ENCODE data around the gene CFAP126. TPM values are rescaled to one million over a fixed set of nuclear protein-coding genes. Genes with fewer than 3 reads are reported as not detected.
"Not testable (repeated sequence)": the region's sequence is repeated elsewhere in the genome, so short reads cannot be mapped to it uniquely, and the experiment has no call there.

Gene CFAP126, protein sequence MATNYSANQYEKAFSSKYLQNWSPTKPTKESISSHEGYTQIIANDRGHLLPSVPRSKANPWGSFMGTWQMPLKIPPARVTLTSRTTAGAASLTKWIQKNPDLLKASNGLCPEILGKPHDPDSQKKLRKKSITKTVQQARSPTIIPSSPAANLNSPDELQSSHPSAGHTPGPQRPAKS
- not detected for total RNA-seq

DNA sequence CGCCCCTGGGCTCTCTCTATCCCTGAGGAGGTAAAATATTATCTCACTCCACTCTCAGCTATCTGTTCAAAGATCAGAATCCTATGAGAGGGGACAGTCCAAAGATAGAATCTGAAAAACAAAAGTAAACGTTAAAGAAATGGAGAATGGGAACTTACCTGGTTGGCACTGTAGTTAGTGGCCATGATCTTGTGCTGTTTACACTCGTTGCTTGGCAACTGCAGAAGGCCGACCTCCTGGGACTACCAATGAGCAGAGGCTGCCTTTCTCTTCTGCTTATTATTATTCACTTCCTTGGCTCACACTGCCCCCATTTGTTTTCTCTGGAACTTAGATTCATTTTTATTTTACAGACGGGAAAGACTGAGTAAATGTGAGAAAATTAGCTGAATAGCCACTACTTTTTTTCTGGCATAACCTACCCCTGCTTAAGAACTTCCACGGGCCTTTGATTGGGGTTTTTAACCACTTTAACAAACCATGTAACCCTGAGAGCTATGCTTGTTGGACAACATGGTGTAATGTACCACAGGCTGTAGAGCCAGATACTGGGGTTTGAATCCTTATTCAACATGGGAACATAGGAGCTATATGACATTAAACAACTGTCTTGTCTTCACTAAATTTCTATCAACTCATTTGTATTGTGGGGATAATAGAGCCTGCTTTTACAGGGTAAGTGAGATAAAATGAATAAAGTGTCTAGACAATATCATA is at the start of gene CFAP126:
CFAP126 (minus strand) TSS at position 193 of the 717 bp plus-strand sequence; CDS start at position 185, 8 bp downstream.
- peak; percentile 24 for DNase-seq

DNA sequence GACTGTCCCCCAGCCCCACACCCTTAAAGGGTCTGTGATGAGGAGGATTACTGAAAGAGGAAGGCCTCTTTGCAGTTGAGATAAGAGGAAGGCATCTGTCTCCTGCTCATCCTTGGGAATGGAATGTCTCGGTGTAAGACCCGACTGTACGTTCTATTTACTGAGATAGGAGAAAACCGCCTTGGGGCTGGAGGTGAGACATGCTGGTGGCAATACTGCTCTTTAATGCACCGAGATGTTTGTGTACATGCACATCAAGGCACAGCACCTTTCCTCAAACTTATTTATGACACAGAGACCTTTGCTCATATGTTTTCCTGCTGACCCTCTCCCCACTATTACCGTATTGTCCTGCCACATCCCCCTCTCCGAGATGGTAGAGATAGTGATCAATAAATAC is 45.4 kb upstream of the CFAP126 start:
- not testable (repeated sequence) for DNase-seq

DNA sequence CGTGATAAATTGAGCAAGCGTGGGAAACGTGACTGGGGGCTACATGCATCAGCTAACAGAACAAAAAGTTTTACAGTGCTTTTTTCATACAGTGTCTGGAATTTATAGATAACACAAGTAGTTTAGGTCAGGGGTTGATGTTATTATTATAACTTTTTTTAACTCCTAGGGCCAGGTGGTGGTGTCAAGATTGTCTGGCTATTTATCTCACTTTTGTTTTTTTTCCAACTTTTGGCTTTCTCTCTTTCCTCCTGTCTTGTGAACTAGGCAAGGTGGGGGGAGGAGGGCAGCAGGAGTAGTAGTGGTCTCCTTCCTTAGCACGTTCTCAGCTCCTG is 42.9 kb upstream of the CFAP126 start:
- not testable (repeated sequence) for DNase-seq

DNA sequence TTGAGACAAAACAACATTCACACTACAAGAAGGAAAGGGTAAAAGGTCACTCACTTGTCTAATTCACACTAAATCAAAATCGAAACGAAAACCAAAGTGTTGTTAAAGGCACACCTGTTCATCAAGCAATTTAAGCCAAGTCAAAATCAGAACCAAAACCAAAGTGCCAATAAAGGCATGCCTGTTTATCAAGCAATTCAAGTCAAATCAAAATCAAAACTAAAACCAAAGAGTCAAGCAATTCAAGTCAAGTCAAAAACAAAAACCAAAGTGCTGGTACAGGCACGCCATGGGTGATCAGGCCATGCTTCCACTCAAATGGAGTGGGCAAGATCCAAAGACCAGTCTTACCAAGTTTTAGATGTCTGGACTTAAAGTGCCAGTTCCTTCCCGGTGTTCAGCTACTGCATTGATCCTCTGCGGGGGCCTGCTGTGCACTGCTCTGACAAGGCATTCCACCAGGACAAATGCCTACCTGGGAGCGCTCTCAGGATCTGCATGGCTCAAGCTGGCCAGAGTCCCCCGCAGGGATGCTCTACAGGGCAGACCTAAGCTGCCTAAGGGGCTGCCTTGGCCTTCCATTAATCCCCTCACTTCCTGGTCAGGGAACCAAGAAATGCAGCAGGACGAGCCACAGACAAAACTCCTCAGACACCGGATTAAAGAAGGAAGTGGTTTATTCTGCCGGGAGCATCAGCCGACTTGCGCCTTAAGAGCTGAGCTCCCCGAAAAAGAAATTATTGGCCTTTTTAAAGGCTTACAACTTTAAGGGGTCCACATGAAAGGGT is 42.4 kb upstream of the CFAP126 start:
- DNase-seq: not testable (repeated sequence)

DNA sequence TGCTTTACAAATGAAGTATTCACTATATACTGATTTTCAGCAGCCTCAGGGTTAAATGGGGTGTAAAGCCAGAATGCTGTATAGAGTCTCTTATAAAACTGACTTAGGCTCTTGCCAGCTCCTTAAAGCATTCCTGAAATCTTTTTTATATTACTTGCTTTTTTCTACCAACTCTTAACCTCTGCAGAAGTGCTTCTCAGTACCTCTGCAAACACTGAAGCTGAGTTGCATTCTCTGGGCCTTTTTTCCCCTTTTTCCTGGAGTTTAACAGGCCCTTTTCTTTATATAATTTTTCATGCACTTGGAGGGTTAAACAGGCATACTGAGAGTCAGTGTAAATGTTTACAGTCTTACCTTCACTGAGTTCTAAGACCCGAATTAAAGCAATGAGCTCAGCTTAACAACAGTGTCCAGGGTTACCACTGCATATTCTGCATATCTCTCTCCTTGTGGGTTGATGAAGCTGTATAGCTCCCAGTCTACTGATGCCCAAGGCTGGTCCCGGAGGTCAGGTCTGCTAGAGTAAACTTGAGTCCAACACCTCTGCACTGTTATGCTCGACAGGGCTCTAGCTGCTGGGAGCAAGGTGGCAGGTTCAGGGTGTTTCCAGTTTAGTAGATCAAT is 40.9 kb upstream of the CFAP126 start:
- no peak for DNase-seq

DNA sequence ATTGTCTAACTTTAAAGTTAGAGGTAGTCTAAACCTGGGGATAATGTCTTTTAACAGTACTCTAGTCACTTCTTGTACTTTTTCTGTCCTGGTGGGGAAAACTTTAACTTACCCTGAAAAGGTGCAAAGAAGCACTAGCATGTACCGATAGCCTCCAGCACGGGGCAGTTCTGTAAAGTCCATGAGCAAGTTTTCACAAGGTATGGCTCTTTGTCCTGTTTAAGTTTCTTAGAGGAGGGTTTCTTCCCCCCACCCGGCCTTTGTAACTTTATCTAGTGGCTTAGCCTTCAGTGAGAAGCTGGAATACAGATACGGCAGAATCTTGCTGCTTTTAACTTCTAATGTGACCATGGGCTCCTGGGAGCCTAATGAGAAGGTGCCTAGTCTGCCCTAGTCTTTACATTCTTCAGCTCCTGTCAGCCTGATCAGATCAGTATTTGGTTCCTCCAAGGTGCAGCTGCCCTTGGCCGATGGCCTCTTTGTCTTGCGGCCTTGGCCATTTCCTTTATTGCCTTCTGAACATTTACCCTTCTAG is 39.8 kb upstream of the CFAP126 start:
- DNase-seq: no peak

DNA sequence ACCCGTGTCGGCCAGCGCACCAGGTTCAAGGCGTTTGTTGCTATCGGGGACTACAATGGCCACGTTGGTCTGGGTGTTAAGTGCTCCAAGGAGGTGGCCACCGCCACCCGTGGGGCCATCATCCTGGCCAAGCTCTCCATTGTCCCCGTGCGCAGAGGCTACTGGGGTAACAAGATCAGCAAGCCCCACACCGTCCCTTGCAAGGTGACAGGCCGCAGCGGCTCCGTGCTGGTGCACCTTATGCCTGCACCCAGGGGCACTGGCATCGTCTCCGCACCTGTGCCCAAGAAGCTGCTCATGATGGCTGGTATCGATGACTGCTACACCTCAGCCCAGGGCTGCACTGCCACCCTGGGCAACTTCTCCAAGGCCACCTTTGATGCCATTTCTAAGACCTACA is 38.9 kb upstream of the CFAP126 start:
- DNase-seq: not testable (repeated sequence)

DNA sequence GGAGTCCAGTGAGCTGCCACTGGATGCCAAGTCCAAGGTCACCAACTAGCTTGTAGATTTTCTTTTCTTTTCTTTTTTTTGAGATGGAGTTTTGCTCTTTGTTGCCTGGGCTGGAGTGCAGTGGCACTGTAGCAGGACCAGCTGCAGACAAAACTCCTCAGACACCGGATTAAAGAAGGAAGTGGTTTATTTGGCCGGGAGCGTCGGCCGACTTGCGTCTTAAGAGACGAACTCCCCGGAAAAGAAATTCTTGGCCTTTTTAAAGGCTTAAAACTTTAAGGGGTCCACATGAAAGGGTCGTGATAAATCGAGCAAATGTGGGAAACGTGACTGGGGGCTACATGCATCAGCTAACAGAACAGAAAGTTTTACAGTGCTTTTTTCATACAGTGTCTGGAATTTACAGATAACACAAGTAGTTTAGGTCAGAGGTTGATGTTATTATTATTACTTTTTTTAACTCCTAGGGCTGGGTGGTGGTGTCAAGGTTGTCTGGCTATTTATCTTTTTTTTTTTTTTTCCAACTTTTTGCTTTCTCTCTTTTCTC is 36.4 kb upstream of the CFAP126 start:
- no peak for DNase-seq

DNA sequence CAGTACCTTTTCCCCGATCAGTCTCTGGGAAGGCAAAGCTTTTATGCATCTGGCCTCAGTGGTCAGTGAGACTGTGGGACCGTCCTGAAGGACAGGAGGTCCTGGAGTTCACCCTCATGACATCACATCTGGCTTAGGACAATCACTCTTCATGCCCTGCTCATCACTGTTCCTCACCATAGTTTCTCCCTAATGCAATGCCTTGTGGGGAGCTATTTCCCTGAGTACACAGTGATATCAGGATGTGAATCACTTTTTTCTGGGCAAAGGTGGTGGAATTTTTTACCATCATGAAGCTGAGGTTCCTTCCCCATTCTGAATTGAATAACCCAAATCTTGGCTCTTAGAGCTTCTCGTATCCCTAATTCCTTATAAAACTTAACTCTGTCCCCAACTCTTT is 34.8 kb upstream of the CFAP126 start:
- DNase-seq: no peak

DNA sequence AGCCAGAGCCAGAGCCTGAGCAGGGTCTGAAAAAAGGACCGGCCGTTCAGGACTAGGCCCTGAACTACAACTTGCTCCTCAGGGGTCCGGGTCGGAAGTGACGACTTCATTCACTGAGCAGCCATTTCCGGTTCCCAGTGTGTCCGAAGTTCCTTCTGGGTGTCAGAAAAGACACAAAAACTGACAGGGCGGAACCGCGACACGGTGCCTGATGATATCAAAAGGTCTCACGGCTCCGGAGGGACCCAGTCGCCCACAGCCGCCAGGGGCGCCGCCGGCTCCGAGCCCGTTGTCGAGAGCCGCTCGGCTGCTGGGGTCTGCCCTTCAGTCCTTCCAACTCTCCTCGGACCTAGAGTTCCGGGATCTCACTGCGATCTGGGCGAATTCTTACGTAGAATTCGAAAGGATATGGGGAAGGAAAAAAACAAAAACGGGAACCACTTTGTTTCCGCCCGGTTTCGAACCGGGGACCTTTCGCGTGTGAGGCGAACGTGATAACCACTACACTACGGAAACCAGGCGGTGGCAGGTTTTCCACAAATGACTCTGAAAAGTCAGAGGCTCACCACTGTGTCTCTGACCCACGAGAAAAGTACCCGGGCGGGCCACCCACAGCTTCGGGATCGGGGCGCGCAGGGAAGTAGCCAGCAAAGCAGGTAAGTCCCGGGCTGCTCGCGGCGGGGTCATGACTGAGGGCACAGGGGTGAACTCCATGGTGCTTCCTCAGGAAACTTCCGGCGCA is 31.8 kb upstream of the CFAP126 start:
- DNase-seq: peak; percentile 89

DNA sequence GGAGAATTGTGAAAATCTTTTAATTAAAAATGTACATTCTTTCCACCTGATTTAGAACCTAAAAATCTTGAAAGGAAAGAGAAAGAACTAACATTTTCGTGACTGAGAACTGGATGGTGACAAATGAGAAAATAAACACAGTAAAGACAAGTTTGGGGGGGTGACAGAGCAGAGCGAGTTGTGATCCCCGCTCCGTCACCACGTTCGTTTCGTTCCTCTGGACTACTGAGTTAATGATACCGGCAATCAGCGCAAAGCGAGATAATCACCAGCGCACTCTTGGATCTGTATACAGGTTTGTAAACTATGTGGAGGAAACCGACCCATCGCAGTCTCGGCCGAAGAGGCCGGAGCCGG is 31.2 kb upstream of the CFAP126 start:
- peak; percentile 85 for DNase-seq

DNA sequence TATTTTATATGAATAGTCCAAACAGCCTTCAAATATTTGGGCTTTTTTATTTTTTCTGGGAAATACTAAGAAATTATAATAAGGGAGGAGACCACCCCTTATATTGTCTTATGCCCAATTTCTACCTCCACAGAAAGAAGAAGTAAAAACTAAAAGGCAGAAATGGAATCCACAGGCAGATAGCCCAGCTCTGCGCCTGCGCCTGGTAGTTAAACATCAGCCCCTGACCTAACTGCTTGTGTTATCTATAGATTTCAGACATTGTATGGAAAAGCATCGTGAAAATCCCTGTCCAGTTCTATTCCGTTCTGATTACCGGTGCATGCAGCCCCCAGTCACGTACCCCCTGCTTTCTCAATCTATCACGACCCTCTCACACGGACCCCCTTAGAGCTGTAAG is 29.4 kb upstream of the CFAP126 start:
- DNase-seq: not testable (repeated sequence)

DNA sequence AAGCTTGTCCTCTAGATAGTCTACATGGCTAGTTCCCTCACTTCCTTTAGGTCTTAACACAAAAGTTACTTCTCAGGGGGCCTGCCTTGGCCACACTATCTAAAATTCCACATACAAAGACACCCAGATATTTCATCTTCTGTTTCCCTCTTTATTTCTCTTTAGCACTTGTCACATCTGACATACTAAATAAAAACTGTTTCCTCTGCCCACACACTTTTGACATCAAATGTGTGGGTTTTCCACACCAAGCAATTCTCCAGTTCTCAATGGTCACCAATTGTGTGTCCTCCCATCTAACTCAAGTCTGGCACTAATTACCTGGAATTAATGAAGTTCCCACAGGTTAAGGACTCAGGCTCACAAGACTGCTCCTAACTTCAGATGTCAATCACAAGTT is 25.5 kb upstream of the CFAP126 start:
- DNase-seq: no peak

DNA sequence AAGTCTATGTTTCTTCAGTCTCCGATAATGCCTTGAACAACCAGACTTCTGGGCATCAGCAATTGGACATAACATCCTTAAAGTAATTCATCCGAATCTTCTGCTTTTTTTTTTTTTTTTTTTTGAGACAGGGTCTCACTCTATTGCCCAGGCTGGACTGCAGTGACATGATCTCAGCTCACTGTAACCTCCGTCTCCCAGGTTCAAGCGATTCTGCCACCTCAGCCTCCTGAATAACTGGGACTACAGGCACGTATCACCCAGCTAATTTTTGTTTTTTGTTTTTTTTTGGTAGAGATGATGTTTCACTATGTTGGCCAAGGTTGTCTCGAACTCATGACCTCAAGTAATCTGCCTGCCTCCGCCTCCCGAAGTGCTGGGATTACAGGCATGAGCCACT is 23.9 kb upstream of the CFAP126 start:
- no peak for DNase-seq

DNA sequence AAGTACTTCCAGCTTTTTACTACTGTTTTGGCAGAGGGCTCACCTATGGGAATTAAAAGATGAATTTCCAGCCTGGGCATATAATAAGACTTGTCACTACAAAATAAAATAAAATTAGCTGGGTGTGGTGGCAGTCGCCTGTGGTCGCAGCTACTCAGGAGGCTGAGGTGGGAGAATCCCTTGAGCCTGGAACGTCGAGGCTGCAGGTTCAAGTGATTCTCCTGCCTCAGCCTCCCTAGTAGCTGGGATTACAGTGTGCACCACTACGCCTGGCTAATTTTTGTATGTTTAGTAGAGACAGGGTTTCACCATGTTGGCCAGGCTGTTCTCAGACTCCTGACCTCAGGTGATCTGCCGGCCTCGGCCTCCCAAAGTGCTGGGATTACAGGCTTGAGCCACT is 23.5 kb upstream of the CFAP126 start:
- DNase-seq: not testable (repeated sequence)

DNA sequence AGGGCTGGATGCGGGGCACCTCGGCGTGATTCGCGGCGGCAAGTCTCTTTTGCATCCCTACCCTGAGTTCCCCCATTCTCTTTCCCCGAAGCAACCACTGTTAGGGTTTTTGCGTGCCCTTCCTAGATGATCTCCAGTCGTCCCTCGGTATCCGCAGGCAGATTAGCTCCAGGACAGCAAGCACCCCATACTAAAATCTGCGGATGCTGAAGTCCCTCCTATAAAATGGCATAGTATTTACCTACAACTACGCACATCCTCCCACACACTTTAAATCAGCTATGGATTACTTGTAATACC is 22.8 kb upstream of the CFAP126 start:
- DNase-seq: peak; percentile 42

DNA sequence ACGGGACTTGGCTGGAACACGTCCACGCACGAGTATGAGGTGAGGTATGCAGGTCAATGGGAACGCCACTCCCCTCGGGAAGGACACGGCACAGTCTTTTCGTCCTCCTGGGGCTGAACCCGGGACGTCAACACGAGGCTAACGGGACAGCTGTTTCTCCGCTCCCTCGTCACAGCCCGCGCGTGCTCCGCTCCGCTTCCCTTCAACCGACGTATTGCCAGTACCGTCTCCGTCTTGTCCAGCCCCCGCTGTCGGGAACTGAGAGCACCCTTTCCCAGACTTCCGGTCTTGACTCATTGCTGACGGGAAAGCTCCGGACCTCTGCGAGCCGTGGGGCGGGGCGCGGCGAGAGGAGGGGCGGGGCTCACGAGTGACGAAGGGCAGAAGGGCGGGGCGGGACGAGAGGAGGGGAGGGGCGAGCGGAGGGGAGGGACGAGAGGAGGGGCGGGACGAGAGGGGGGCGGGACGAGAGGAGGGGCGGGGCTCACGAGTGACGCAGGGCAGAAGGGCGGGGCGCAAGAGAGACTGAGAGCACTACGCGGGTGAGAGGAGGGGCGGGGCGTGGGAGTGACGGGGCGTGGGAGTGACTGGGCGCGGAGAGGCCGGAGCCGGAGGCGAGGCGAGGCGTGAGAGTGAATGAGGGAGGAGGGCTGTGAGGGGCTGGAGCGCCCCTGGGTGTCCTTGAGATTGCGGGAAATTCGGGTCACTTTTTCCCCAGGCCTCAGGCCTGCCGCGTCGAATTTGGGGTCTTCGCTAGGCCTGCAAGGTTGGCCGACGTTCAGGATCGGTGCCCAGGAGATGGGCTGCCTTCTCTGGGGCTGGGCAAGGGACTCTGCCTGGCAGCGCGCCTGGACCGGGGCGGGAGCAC is 22.2 kb upstream of the CFAP126 start:
- DNase-seq: peak; percentile 97

DNA sequence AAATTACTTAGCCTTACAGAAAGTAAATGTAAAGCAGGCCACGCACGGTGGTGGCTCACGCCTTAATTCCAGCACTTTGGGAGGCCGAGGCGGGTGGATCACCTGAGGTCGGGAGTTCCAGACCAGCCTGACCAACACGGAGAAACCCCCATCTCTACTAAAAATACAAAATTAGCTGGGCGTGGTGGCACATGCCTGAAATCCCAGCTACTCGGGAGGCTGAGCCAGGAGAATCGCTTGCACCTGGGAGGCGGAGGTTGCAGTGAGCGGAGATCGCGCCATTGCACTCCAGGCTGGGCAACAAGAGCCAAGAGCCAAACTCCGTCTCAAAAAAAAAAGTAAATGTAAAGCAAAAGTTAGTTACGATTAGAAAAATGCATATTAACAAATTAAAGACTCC is 21.5 kb upstream of the CFAP126 start:
- DNase-seq: not testable (repeated sequence)

DNA sequence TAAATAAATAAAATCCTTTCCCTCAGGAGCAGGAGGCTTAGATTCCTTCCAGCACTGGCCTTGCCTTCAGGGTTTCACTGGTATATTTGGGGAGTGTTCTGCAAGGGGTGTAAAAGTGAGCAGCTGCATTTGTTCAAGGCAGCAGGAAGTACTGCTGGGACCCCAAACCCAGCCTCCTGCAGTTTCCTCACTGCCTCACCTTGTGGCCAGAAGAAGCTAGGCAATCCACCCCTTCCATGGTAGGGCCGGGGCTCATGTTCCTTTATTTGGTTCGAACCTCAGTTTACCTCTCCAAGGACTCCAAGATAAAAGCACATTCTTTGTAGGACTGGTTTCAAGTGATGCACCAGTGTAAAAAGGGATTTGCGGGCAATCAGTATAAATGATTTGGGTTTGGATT is 21.0 kb upstream of the CFAP126 start:
- no peak for DNase-seq

DNA sequence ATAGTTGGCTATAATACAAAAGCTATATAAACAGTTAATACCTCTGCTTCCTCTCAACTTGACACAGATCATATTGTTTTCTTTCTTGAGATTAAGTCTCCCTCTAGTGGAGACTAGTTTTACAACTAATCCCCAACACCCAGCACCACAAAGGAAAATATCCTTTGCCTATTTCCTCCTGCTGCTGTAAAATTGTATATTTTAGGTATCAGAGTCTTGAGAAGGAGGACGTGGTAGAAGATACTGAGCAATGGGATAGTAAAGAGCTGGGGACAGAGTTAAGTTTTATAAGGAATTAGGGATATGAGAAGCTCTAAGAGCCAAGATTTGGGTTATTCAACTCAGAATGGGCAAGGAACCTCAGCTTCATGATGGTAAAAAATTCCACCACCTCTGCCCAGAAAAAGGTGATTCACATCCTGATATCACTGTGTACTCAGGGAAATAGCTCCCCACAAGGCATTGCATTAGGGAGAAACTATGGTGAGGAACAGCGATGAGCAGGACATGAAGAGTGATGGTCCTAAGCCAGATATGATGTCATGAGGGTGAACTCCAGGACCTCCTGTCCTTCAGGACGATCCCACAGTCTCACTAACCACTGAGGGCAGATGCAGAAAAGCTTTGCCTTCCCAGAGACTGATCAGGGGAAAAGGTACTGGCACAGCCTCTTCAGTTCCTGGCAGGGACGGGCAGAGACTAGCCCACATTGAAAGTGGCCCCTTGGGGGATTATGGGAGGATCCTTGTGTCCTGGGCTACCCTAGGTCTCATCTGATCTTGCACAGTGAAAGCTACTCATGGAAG is 14.7 kb upstream of the CFAP126 start:
- DNase-seq: peak; percentile 34
